ENCODE measurements around the gene ENDOD1.
"Not testable (repeated sequence)": the region's sequence is repeated elsewhere in the genome, so short reads cannot be mapped to it uniquely, and the experiment has no call there.

The ENDOD1 gene

DNA sequence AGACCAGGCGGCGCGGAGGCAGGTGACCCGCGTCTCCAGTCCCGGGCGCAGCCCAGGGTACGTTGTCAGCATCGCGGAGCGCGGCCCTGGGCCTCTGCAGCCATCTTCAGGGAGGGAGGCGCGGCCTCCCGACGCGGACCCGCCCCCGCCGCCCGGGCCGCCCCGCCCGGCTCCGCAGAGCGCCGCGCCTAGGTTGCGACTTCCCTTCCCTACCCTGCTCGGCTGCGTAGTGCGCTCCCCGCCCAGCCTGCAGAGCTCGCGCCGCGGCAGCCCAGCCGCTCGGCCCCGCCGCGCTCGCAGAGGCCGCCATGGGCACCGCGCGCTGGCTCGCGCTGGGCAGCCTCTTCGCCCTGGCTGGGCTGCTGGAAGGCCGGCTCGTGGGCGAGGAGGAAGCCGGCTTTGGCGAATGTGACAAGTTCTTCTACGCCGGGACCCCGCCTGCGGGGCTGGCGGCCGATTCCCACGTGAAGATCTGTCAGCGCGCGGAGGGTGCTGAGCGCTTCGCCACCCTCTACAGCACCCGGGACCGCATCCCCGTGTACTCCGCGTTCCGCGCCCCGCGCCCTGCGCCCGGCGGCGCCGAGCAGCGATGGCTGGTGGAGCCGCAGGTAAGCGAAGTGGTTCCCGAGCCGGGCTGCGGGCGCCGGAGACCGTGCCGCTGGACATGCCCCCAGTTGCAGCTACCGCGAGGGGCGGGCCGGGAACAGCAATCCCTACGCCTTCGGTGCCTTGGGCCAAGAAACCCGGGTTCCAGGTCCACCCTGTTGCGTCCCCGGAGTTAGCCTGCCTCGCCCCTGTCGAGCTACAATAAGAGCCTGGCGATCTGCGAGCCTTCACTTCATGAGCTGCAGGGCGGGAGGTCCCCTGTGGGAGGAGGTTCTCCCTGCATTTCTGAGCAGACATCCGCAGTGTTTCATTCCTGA is at the start of gene ENDOD1:
Gene ENDOD1 (plus strand): TSS at position 227 of the 923 bp plus-strand sequence. CDS start 82 bp downstream, at position 309.
- DNase-seq (ENCODE audit: low read depth): no peak

DNA sequence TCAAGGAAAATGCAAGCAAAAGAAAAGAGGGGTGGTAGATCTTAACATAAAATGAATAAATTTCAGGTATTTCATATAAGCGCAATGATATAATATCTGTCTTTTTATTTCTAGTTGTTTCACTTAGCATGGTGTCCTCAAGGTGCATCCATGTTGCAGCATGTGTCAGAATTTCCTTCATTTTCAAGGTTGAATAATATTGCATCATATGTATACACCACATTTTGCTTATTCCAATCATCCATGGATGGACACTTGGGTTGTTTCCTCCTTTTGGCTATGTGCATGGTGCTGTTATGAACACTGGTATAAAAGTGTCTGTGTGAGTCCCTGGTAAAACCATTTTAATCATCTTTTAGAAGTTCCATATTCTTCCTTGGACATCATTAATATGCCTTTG is 47.4 kb upstream of the ENDOD1 start:
- no peak for DNase-seq (ENCODE audit: low read depth)

GRCh38 chr11:95042906-95043305 is 46.7 kb upstream of the ENDOD1 start:
- DNase-seq (ENCODE audit: low read depth): no peak

- DNase-seq (ENCODE audit: low read depth): no peak
These were observed 45.6 kb upstream of the ENDOD1 start for GRCh38 chr11:95044010-95044409.

GRCh38 chr11:95045812-95046211 is 43.8 kb upstream of the ENDOD1 start:
- DNase-seq (ENCODE audit: low read depth): no peak

- DNase-seq (ENCODE audit: low read depth): not testable (repeated sequence)
These were observed 40.5 kb upstream of the ENDOD1 start, which contains the start of gene KDM4F for GRCh38 chr11:95049122-95049521. Gene KDM4F, plus strand, starts transcription at chr11:95049422.

DNA sequence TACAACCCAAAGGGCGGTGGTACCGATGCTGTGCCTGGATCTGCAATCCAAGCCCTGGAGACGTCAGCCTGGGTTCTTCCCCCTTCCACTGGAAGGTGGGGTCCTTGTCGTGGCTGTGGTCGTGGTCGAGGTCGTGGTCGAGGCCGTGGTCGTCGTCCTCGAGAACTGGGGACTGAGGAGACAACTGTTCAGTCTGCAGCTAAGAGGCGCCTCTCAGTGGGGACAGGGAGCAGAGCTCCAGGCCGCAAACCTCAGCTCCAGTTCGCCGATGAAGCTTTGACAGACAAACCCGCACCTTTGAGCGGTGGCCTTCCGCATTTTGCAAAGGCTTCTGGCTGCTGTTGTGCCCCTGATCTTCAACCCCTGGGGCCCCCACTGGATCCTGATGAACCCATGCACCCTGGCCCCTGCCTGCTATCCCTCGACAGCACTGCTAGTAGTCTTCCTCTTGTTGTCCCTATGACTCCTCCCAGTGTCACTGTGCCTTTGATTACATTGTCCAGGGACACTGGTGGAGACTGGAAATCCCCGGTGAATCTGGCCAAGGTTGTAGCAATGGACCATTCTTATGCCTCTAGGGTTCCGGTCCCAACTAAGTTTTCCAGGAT is 38.9 kb upstream of the ENDOD1 start:
- no peak for DNase-seq (ENCODE audit: low read depth)

GRCh38 chr11:95054356-95054755 is 35.3 kb upstream of the ENDOD1 start:
- DNase-seq (ENCODE audit: low read depth): no peak

DNA sequence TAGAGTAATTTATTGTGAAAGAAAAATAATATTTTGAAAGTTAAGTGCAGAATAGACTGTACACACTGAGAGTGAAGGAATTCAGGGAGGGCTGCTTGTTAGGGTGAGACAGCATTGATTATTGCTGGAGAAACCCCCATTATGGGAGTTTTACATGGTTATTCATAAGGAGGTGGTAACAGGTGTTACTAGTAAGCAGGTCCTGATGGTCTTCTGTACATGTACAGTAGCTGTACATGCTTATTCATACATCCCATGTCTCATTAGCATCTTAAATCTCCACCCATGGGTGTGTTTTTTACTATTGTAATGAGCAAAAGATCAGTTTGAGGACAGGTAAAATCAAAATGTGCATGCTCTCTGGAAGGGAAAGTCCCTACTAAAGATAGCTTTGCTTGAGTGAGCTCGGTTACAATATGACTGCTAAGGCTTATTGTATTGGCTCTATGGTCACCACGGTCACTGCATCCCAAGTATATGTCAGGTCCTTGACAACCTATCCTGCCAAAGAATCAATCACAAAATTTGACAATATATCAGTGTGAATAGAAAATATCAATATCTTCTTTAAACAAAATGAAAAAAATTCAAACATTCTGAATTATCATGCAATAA is 34.3 kb upstream of the ENDOD1 start:
- no peak for DNase-seq (ENCODE audit: low read depth)

DNA sequence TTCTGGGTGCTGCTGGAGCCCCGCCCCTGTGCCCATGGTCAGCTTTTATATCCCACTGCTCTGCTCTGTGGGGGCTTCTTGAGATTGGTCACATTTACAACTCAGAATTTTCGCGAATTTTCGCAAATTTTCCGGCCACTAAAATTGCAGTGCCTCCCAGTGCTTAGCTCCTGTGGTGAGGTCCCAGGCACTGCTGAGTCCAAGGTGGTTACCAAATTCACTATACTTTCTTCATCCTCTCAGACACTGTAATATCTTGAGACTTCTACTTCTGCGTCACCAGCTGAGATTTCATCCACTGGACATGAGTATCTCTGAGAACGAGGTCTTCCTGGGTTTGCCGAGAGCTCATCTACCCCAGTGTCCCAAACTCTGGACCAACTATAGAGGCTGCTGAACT is 31.7 kb upstream of the ENDOD1 start:
- DNase-seq (ENCODE audit: low read depth): no peak

DNA sequence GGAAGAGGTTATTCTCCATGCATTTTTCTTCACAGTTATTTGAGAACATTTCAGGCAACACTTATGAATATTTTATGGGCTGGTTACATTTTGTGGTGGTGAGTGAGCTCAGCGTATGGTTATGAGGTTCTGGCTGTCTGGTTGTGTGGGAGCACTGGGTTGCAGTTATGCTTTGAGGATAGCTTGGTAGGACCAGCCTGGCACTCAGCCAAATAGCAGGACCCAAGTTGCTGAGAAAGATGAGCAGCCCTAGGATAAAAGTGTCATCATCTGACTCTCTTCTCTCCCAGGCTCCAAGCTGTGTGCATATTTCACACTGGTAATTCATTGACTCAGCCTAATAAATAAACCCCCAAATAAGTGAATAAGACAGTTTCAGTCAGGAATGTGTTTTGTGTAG is 31.0 kb upstream of the ENDOD1 start:
- no peak for DNase-seq (ENCODE audit: low read depth)

DNA sequence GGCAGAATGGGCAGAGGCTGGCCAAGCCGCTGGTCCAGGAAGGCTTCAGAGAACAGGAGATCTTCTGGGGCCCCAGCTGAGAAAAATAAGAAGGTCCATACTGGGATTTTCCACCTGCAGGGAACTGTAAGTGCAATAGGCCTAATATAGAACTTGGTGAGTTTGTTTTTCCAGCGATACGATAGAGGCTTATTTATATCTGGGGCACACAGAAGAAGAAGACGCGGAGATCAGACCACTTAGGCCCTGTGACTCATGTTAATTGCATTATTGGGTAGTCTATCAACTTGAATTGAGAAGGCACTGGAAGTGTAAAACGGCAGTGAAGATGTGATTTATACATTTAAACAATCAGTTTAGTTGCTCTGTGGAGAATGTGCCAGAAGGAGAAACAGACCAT is 30.6 kb upstream of the ENDOD1 start:
- DNase-seq (ENCODE audit: low read depth): no peak

DNA sequence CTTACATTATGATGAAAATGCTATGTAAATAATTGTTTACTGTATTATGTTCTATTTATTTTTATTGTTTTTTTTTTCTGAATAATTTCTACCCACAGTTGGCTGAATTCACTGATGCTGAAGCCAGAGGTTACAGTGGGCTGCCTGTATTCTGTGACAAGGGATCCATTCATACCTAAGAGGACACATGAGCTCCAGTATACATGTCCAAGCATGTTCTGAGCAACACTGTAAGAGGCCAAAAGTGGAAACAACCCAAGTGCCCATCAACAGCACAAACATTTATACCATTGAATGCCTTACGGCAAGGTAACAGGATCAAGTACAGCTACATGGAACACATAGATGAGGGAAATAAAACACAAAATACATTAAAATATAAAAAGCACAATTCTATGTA is 24.3 kb upstream of the ENDOD1 start:
- DNase-seq (ENCODE audit: low read depth): no peak

DNA sequence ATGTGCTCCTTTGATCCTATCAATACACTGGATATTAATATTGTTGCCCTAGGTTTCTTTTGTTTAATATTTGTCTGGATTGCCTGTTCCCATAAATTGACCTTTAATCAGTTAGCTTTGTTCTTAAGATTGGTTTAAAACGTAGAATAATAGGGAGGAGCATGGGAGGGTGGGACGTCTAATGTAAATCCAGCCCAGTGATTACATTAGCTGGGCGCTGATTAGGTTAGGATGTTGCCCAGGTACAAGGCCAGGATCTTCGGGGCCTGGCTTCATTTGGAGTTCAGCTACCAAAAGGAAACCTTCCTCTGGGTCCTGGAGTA is 23.0 kb upstream of the ENDOD1 start, which contains the start of gene SRSF8:
Gene SRSF8 (plus strand): TSS at position 204 of the 323 bp plus-strand sequence. CDS start 308 bp downstream, outside the sequence.
- DNase-seq (ENCODE audit: low read depth): peak; percentile 3

DNA sequence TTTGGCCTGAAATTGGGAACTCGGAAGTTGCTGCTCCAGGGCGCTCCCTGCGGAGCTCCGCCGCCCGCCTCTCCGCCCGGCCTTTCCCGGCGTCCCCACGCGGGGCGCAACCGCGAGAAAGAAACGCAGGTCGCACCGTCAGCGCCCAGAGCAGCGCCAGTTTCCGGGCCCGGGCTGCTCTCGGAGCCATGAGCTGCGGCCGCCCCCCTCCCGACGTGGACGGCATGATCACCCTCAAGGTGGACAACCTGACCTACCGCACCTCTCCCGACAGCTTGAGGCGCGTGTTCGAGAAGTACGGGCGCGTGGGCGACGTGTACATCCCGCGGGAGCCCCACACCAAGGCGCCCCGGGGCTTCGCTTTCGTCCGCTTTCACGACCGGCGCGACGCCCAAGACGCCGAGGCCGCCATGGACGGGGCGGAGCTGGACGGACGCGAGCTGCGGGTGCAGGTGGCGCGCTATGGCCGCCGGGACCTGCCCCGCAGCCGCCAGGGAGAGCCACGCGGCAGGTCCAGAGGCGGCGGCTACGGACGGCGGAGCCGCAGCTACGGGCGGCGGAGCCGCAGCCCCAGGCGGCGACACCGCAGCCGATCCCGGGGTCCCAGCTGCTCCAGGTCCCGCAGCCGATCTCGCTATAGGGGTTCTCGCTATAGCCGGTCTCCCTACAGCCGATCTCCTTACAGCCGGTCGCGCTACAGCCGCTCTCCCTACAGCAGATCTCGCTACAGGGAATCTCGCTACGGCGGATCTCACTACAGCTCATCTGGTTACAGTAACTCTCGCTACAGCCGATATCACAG is 22.4 kb upstream of the ENDOD1 start:
- peak; percentile 46 for DNase-seq (ENCODE audit: low read depth)

GRCh38 chr11:95067841-95068219 is 21.8 kb upstream of the ENDOD1 start:
- peak; percentile 39 for DNase-seq (ENCODE audit: low read depth)

- peak; percentile 78 for DNase-seq (ENCODE audit: low read depth)
These were observed 21.1 kb upstream of the ENDOD1 start for GRCh38 chr11:95068549-95068948.

- DNase-seq (ENCODE audit: low read depth): no peak
These were observed 19.2 kb upstream of the ENDOD1 start for GRCh38 chr11:95070471-95070870.

GRCh38 chr11:95072948-95073347 is 16.7 kb upstream of the ENDOD1 start:
- DNase-seq (ENCODE audit: low read depth): no peak

DNA sequence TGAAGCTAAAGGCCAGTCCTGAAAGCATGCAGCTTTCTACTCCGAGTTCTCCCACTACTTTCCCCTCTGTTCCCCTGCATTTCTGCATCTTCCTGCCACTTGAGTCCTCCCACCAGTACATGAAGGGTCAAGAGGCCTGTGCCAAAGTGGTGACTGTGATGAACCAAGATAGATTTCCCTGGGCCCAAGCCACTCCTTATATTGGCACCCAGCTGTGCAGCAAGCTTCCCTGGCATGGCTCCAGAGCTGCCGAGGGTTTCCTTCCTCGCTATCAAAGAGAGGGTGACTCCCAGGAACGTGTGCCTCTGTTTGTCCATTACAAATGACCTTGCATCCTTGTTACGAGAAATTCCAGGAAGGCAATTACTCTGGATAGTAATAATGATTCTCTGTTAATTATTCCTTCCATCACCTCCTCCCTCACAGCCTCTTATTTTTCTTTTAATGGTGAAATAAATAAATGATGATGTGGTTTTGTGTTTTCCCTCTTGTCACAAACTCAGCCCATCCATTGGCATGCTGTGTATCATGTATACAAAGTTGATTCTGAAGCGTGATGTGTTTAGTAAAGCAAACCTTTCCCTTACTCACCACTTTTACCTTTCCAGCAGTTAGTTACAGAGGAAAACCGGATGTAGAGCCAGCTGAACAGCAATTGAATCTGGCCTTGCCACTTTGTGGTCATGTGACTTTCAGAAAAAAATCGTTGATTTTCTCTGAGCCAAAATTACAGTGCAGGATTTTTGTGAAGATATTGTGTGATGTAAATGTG is 14.7 kb upstream of the ENDOD1 start:
- DNase-seq (ENCODE audit: low read depth): no peak

GRCh38 chr11:95076416-95076815 is 13.2 kb upstream of the ENDOD1 start:
- DNase-seq (ENCODE audit: low read depth): no peak

Measured in HS-5 (cell line).